ENCODE data around the gene PTTG1IP.

DNA sequence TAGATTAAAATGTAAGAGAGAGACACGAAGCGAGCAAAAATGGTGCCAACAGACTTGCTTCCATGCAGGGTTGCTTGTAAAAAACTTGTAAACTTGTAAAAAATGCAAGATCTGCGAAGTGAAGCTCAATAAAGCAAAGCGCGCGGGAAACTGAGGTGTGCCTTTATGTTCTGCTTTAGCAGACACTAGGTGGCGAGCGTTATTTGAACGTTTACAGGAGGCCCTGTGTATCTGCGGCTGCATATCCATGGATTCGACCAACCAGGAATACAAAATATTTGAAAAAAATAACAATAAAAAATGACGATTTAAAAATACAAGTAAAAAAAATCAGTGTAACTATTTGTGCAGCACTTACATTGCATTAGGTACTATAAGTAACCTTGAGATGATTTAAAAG is 73.4 kb downstream of the PTTG1IP start:
- TF ChIP-seq, protein P1, sequence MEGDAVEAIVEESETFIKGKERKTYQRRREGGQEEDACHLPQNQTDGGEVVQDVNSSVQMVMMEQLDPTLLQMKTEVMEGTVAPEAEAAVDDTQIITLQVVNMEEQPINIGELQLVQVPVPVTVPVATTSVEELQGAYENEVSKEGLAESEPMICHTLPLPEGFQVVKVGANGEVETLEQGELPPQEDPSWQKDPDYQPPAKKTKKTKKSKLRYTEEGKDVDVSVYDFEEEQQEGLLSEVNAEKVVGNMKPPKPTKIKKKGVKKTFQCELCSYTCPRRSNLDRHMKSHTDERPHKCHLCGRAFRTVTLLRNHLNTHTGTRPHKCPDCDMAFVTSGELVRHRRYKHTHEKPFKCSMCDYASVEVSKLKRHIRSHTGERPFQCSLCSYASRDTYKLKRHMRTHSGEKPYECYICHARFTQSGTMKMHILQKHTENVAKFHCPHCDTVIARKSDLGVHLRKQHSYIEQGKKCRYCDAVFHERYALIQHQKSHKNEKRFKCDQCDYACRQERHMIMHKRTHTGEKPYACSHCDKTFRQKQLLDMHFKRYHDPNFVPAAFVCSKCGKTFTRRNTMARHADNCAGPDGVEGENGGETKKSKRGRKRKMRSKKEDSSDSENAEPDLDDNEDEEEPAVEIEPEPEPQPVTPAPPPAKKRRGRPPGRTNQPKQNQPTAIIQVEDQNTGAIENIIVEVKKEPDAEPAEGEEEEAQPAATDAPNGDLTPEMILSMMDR (conservative IDR thresholded peaks at IDR 0.05; ENCODE audit: low read length): peak; percentile 91
- no peak for TF ChIP-seq EZH2phosphoT487 (IDR thresholded peaks at IDR 0.05; ENCODE audit: borderline replicate concordance, low read depth, low read length)

Measured in OCI-LY7 (cell line).